H9 (cell line): ENCODE results near the gene ZNF613. TPM values are rescaled to one million over a fixed set of nuclear protein-coding genes. Genes with fewer than 3 reads are reported as not detected.

Experiments used
- DNase-seq: peaks from one replicate; pipeline ENCODE4 v3.0.0-alpha.2; 2017
- H2AFZ ChIP-seq: one replicate; pipeline ENCODE4 v1.6.1; 2013; ENCODE audit warnings: mild to moderate bottlenecking, low read length, control low read depth, moderate library complexity
- H2AK5ac ChIP-seq: 2 replicates; pipeline ENCODE4 v1.6.1; 2013; ENCODE audit warnings: low read length, control low read depth, mixed read lengths; ENCODE audit not compliant: insufficient read length
- H2BK120ac ChIP-seq: one replicate; pipeline ENCODE4 v1.6.1; 2013; ENCODE audit warnings: low read depth, mild to moderate bottlenecking, low read length, control low read depth, inconsistent platforms; ENCODE audit not compliant: poor library complexity, severe bottlenecking
- H2BK12ac ChIP-seq: 2 replicates; pipeline ENCODE4 v1.6.1; 2013; ENCODE audit warnings: low read length, control low read depth, mixed read lengths, low read depth; ENCODE audit not compliant: insufficient read length
- H2BK15ac ChIP-seq: 2 replicates; pipeline ENCODE4 v1.6.1; 2013; ENCODE audit warnings: low read depth, low read length, control low read depth
- H2BK20ac ChIP-seq: one replicate; pipeline ENCODE4 v1.6.1; 2013; ENCODE audit warnings: low read depth, mild to moderate bottlenecking, low read length, control low read depth, inconsistent platforms; ENCODE audit not compliant: poor library complexity, severe bottlenecking
- H2BK5ac ChIP-seq: 2 replicates; pipeline ENCODE4 v1.6.1; 2013; ENCODE audit warnings: low read length, control low read depth, mixed read lengths; ENCODE audit not compliant: insufficient read length
- H3K14ac ChIP-seq: 2 replicates; pipeline ENCODE4 v1.6.1; 2013; ENCODE audit warnings: low read length, control low read depth; ENCODE audit not compliant: insufficient read depth
- H3K18ac ChIP-seq: 2 replicates; pipeline ENCODE4 v1.6.1; 2013; ENCODE audit warnings: low read depth, mild to moderate bottlenecking, mixed read lengths, low read length, control low read depth; ENCODE audit not compliant: insufficient read length
- H3K23ac ChIP-seq: 2 replicates; pipeline ENCODE4 v1.6.1; 2013; ENCODE audit warnings: low read length, control low read depth, mixed read lengths, low read depth; ENCODE audit not compliant: insufficient read length
- H3K23me2 ChIP-seq: 2 replicates; pipeline ENCODE4 v1.6.1; 2013; ENCODE audit warnings: low read depth, mild to moderate bottlenecking, mixed read lengths, low read length, control low read depth; ENCODE audit not compliant: insufficient read length, poor library complexity, severe bottlenecking
- H3K27ac ChIP-seq: 2 replicates; pipeline ENCODE4 v1.5.1; 2013; ENCODE audit warnings: low read length, control low read depth, mixed read lengths, low read depth; ENCODE audit not compliant: insufficient read length
- H3K27me3 ChIP-seq: 2 replicates; pipeline ENCODE4 v1.6.1; 2013; ENCODE audit warnings: low read length, control low read depth, inconsistent platforms; ENCODE audit not compliant: insufficient read depth
- H3K4ac ChIP-seq: 2 replicates; pipeline ENCODE4 v1.6.1; 2013; ENCODE audit warnings: low read depth, mild to moderate bottlenecking, control low read depth, inconsistent platforms, low read length, moderate library complexity
- H3K4me1 ChIP-seq: 2 replicates; pipeline ENCODE4 v1.6.1; 2013; ENCODE audit warnings: low read length, control low read depth, inconsistent platforms; ENCODE audit not compliant: insufficient read depth
- H3K4me2 ChIP-seq: 2 replicates; pipeline ENCODE4 v1.6.1; 2013; ENCODE audit warnings: low read length, control low read depth, mixed read lengths; ENCODE audit not compliant: insufficient read length, insufficient read depth
- H3K56ac ChIP-seq: 2 replicates; pipeline ENCODE4 v1.6.1; 2013; ENCODE audit warnings: low read depth, mild to moderate bottlenecking, mixed read lengths, low read length, control low read depth; ENCODE audit not compliant: insufficient read length
- H3K79me1 ChIP-seq: 2 replicates; pipeline ENCODE4 v1.6.1; 2013; ENCODE audit warnings: low read depth, mild to moderate bottlenecking, moderate library complexity, low read length, control low read depth, inconsistent platforms; ENCODE audit not compliant: insufficient read depth, poor library complexity, severe bottlenecking
- H3K79me2 ChIP-seq: 2 replicates; pipeline ENCODE4 v1.6.1; 2013; ENCODE audit warnings: low read length, control low read depth, inconsistent platforms; ENCODE audit not compliant: insufficient read depth
- H3K9ac ChIP-seq: 2 replicates; pipeline ENCODE4 v1.6.1; 2013; ENCODE audit warnings: low read length, control low read depth, mixed read lengths; ENCODE audit not compliant: insufficient read length; ENCODE audit errors: extremely low read depth
- H3K9me3 ChIP-seq: one replicate; pipeline ENCODE4 v1.6.1; 2013; ENCODE audit warnings: low read depth, low read length, inconsistent platforms; ENCODE audit not compliant: control insufficient read depth
- H3T11ph ChIP-seq: one replicate; pipeline ENCODE4 v1.6.1; 2013; ENCODE audit warnings: mild to moderate bottlenecking, low read length, control low read depth, inconsistent platforms
- H4K20me1 ChIP-seq: one replicate; pipeline ENCODE4 v1.6.1; 2013; ENCODE audit not compliant: control insufficient read depth, insufficient read length, insufficient read depth
- H4K5ac ChIP-seq: 2 replicates; pipeline ENCODE4 v1.6.1; 2013; ENCODE audit warnings: low read depth, mild to moderate bottlenecking, mixed read lengths, low read length, control low read depth; ENCODE audit not compliant: insufficient read length
- H4K8ac ChIP-seq: replicated peaks from 2 replicates; pipeline ENCODE4 v1.6.1; 2013; ENCODE audit warnings: low read length, control low read depth, mixed read lengths, low read depth; ENCODE audit not compliant: insufficient read length
- H4K91ac ChIP-seq: 2 replicates; pipeline ENCODE4 v1.6.1; 2013; ENCODE audit warnings: low read depth, mild to moderate bottlenecking, moderate library complexity, mixed read lengths, low read length, control low read depth; ENCODE audit not compliant: insufficient read length
- H3K27ac Mint-ChIP-seq, 3 experiments: 2 replicates in 2 of 3; 3 replicates in 1 of 3; pipeline ENCODE4 v1.8.0; 2020 to 2021; ENCODE audit warnings: mixed read lengths in 3 of 3, mild to moderate bottlenecking in 1 of 3, moderate library complexity in 1 of 3
- H3K27me3 Mint-ChIP-seq: 2 replicates; pipeline ENCODE4 v1.8.0; 2021; ENCODE audit warnings: low read depth, mild to moderate bottlenecking, moderate library complexity, mixed read lengths
- H3K36me3 Mint-ChIP-seq, 3 experiments: 2 replicates in 2 of 3; 3 replicates in 1 of 3; pipeline ENCODE4 v1.8.0; 2020 to 2021; ENCODE audit warnings: low read depth in 3 of 3, mixed read lengths in 3 of 3; ENCODE audit not compliant: insufficient read depth in 1 of 3
- H3K4me1 Mint-ChIP-seq, 2 experiments: 2 replicates each; pipeline ENCODE4 v1.8.0; 2020; ENCODE audit warnings: mixed read lengths in 2 of 2
- H3K4me3 Mint-ChIP-seq, 2 experiments: 2 replicates in 1 of 2; 3 replicates in 1 of 2; pipeline ENCODE4 v1.8.0; 2020 to 2021; ENCODE audit warnings: mild to moderate bottlenecking in 2 of 2, mixed read lengths in 2 of 2, moderate library complexity in 1 of 2
- H3K9me3 Mint-ChIP-seq, 2 experiments: 2 replicates in 1 of 2; 3 replicates in 1 of 2; pipeline ENCODE4 v1.8.0; 2020; ENCODE audit warnings: mild to moderate bottlenecking in 2 of 2, mixed read lengths in 2 of 2, moderate library complexity in 1 of 2
- CTCF ChIP-seq: fragments of 200-600 bp; sonication (generic); conservative IDR thresholded peaks from 3 replicates; pipeline ENCODE4 v1.8.0; 2021; ENCODE audit warnings: antibody characterized with exemption, mild to moderate bottlenecking
- WGBS: extraction: QIAGEN DNeasy Blood & Tissue Kit; methylation state at CpG from one replicate; pipeline ENCODE4 v1.1.7; 2013; ENCODE audit warnings: missing lambda C conversion rate, low lambda C conversion rate, mixed read lengths; ENCODE audit not compliant: insufficient read length; ENCODE audit errors: extremely low coverage; 5-methylcytosine and 5-hydroxymethylcytosine counted together
- total RNA-seq: library from RNA; stranded (reverse); gene quantifications from 2 replicates; pipeline ENCODE4 v1.2.1, GENCODE V29; 2021

ZNF613 gene
- total RNA-seq, 1 experiment from 2014 or later: 20.6 TPM

- peaks cover 87 to 92% of the 10 kb centered on the region in 2 experiments for H3K9me3 Mint-ChIP-seq
- no peak for DNase-seq
- TF ChIP-seq CTCF: no peak
- H4K20me1 ChIP-seq: no peaks in the 10 kb centered on the region
- H4K91ac ChIP-seq: no peak overlapping the region
- no peak overlapping the region for H3K14ac ChIP-seq
- no CpG with 5 or more reads among the region's 5 CpGs for WGBS
- no peak overlapping the region for H3K18ac ChIP-seq
- no peak overlapping the region for H3K4me2 ChIP-seq
- no peak overlapping the region for H2BK5ac ChIP-seq
- no peak overlapping the region for H2BK15ac ChIP-seq
- no peaks in the 10 kb centered on the region for H3K23me2 ChIP-seq
- H3K27ac Mint-ChIP-seq: no peak overlapping the region
- no peak overlapping the region for H2AK5ac ChIP-seq
- H2BK12ac ChIP-seq: no peak overlapping the region
- no peak overlapping the region for H2BK20ac ChIP-seq
- H2BK120ac ChIP-seq: no peak overlapping the region
- no peak overlapping the region for H3K9ac ChIP-seq
- no peaks in the 10 kb centered on the region for H3K79me1 ChIP-seq
- H3K4ac ChIP-seq: no peak overlapping the region
- no peak overlapping the region for H3K27ac ChIP-seq
- no peak overlapping the region for H3T11ph ChIP-seq
- no peaks in the 10 kb centered on the region for H3K79me2 ChIP-seq
- H3K36me3 Mint-ChIP-seq: peaks cover 15 to 78% (median 56%) of the 10 kb centered on the region in 3 experiments
- H4K8ac ChIP-seq: no peak overlapping the region
- no peak overlapping the region for H3K56ac ChIP-seq
- peaks cover 83% of the 10 kb centered on the region for H3K9me3 ChIP-seq
- no peak overlapping the region for H4K5ac ChIP-seq
- no peak overlapping the region for H2AFZ ChIP-seq
- peaks cover 2% of the 10 kb centered on the region in 2 experiments; a peak in 2 of 4 replicates for H3K4me1 Mint-ChIP-seq
- no peaks in the 10 kb centered on the region for H3K4me1 ChIP-seq
- no peaks in the 10 kb centered on the region for H3K27me3 ChIP-seq
- H3K4me3 Mint-ChIP-seq: no peak overlapping the region
- H3K27me3 Mint-ChIP-seq: peaks cover 4% of the 10 kb centered on the region; the same call in 1 of the 2 replicates
- H3K23ac ChIP-seq: no peak overlapping the region
Observed at GRCh38 chr19:51915324-51915867, 11.9 kb upstream of the ZNF613 start.
